ENCODE data around the gene RAI2. TPM values are rescaled to one million over a fixed set of nuclear protein-coding genes. Genes with fewer than 3 reads are reported as not detected.

RAI2 gene
- total RNA-seq, 2 donors from 2014 or later: 13.9 to 29.6 TPM

DNA sequence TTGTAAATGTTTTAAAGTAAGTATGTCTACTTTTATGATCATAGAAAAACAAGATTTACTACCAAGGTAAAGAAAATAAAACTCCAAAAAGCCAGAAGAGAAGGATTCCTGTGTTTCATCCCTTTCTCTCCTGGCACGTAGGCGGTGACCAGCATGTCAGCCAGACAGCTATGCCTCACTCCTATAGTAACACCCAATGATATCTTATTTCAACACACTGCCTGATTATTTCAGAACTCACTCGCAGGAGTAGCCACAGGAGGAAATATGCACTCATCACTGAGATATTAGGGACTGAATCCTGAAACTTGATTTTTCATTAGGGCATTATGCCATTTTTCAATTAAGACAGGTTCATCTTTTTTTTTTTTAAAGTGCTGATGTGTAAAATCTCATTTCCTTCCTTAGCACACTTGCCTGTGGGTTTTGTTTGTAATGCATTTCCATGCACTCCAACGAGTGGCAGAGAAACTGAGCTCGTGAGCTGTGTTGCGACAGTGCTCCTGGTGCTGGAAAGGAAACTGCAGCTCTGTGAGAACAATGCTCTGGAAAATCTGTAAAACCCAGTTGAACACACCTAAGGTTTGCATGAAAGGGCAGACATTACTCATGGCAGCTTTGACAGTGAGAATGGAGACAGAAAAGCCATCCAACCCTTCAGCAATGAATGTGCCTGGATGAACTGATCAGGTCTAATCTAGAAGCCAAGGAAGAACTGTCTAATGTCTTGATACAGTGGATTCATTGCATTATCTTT is 18.2 kb downstream of the RAI2 start:
- H3K36me3 ChIP-seq: no peaks in the 10 kb centered on the region
- no peak for DNase-seq (ENCODE audit: low spot score)
- TF ChIP-seq, protein P1, sequence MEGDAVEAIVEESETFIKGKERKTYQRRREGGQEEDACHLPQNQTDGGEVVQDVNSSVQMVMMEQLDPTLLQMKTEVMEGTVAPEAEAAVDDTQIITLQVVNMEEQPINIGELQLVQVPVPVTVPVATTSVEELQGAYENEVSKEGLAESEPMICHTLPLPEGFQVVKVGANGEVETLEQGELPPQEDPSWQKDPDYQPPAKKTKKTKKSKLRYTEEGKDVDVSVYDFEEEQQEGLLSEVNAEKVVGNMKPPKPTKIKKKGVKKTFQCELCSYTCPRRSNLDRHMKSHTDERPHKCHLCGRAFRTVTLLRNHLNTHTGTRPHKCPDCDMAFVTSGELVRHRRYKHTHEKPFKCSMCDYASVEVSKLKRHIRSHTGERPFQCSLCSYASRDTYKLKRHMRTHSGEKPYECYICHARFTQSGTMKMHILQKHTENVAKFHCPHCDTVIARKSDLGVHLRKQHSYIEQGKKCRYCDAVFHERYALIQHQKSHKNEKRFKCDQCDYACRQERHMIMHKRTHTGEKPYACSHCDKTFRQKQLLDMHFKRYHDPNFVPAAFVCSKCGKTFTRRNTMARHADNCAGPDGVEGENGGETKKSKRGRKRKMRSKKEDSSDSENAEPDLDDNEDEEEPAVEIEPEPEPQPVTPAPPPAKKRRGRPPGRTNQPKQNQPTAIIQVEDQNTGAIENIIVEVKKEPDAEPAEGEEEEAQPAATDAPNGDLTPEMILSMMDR (IDR thresholded peaks at IDR 0.05): no peak
- H3K4me1 ChIP-seq: peaks cover 0 to 20% of the 10 kb centered on the region in 2 donors
- H3K9me3 ChIP-seq: no peaks in the 10 kb centered on the region
- H3K27ac ChIP-seq: no peak overlapping the region
- H3K4me3 ChIP-seq: no peak overlapping the region
- no peaks in the 10 kb centered on the region for H3K27me3 ChIP-seq

DNA sequence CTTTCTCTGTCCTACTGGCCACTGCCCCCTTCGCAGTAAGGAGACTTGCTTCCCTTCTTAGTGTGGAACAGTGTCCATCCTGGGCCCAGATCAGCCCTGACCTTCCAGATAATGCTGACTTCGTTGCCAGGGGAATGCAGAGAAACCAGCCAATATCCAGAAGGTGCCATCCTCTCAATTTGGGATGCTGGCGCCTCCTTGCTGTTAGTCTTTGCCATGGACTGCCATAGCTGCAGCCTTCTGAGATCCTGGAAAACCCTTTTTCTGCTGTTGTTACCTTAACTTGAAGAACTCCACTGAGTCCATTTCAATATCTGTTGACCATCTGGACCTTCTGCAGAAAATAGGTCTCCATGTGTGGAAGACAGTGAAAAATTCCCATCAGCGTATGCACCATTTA is 21.8 kb downstream of the RAI2 start:
- Histone ChIP-seq H3K27me3 (no peaks in the 10 kb centered on the region), H3K4me1 (peaks cover 0 to 17% of the 10 kb centered on the region in 2 donors), H3K36me3 (no peaks in the 10 kb centered on the region), H3K4me3 (no peak overlapping the region), H3K9me3 (no peaks in the 10 kb centered on the region), H3K27ac (no peak overlapping the region)
- no peak for DNase-seq (ENCODE audit: low spot score)
- TF ChIP-seq, protein P1 (IDR thresholded peaks at IDR 0.05): no peak

DNA sequence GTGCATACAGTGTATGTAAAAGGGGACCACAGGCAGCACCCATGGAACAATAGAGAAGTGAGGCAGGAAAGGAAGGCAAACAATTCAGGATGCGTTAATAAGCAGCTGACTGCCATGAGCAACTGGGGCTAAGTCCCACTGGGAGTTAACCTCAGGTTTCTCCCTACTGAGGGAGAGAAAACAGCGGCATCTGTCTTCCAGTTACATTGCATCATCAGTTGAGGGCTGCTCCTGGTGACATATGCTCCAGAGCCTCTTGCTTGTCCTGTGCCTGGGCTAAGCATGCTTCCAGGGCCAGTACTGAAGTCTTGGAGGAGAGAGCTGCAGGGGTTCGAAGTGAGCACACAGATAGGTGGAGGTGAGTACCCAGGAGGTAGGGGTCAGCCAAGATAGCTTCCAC is 24.3 kb downstream of the RAI2 start:
- no peak for DNase-seq (ENCODE audit: low spot score)
- H3K27ac ChIP-seq: no peak overlapping the region

DNA sequence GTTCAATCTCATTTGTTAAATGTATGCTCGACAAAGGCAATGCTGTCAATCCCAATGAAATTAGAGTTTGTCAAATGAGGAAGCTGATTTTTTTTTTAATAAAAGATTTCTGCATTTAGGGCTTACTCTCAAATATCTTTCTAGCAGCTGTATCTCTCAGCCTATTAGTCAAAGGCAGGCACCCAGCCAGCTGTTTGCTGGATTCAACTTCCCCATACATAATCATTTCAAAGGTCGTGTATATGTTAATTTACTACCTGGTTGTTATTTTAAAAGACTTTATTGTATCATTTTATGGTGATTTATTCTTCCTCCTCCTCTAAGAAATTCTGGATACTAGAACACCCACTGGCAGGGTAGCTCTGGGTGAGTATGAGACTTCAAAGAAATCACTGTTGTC is 27.1 kb downstream of the RAI2 start:
- no peak overlapping the region for H3K4me3 ChIP-seq
- DNase-seq (ENCODE audit: low spot score): no peak
- no peak overlapping the region for H3K27ac ChIP-seq
- TF ChIP-seq, protein P1 (IDR thresholded peaks at IDR 0.05): no peak
- H3K9me3 ChIP-seq: no peaks in the 10 kb centered on the region
- no peaks in the 10 kb centered on the region for H3K4me1 ChIP-seq
- no peaks in the 10 kb centered on the region for H3K36me3 ChIP-seq
- no peaks in the 10 kb centered on the region for H3K27me3 ChIP-seq

More for the DNA sequence above, 24.3 kb downstream of the RAI2 start:
- H3K36me3 ChIP-seq: no peaks in the 10 kb centered on the region
- H3K4me1 ChIP-seq: no peaks in the 10 kb centered on the region
- no peaks in the 10 kb centered on the region for H3K27me3 ChIP-seq
- H3K4me3 ChIP-seq: no peak overlapping the region
- no peaks in the 10 kb centered on the region for H3K9me3 ChIP-seq
- TF ChIP-seq, protein P1 (IDR thresholded peaks at IDR 0.05): no peak

DNA sequence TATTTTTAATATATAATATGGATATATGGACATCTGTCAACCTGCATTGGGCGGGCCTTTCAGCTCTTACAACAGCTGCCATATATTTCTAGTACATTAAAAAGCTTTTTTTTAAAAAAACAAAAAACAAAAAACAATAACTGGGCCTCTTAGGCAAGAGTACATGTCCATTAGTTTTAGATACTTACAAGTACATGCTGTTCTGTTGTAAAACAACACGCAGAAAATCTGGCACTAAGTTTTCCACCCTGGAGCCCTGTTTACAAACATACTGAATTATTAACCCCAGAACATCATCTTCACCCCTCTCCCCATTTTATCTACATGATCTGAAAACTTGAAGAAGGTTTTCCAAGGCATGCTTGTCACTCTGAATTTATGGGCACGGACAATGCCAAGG is 29.8 kb downstream of the RAI2 start:
- DNase-seq (ENCODE audit: low spot score): no peak
- Histone ChIP-seq H3K27me3 (no peaks in the 10 kb centered on the region), H3K4me1 (no peaks in the 10 kb centered on the region), H3K27ac (no peak overlapping the region), H3K4me3 (no peak overlapping the region), H3K9me3 (no peaks in the 10 kb centered on the region), H3K36me3 (no peaks in the 10 kb centered on the region)
- TF ChIP-seq, protein P1 (IDR thresholded peaks at IDR 0.05): no peak

DNA sequence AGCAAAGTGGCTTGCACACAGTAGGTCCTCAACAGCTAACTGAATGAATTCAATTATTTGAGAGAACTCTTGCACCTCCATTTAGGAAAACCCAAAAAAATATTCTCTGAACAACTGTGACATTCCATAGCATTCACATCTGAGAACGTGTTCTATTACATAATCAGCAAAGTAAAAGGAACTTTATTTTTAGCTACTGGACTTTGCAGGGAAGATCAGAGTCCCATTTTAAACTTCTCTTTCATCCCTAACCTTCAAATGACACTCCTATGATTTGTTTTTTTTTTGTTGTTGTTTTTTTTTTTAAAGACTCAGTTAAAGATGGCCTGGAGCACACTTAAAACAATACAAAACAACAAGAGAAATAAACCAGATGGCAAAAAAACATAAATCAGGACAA is 30.9 kb downstream of the RAI2 start:
- TF ChIP-seq, protein P1 (IDR thresholded peaks at IDR 0.05): no peak
- no peak overlapping the region for H3K27ac ChIP-seq
- H3K36me3 ChIP-seq: no peaks in the 10 kb centered on the region
- H3K4me3 ChIP-seq: no peak overlapping the region
- H3K27me3 ChIP-seq: no peaks in the 10 kb centered on the region
- no peak for DNase-seq (ENCODE audit: low spot score)
- no peaks in the 10 kb centered on the region for H3K4me1 ChIP-seq
- no peaks in the 10 kb centered on the region for H3K9me3 ChIP-seq

Measured in right atrium auricular region (tissue), 2 donors.